DMS53 (cell line): ENCODE measurements around the gene TSGA10IP.

Source experiments
- DNase-seq: peaks from one replicate; lab custom pipeline; 2025; lab: John Stamatoyannopoulos, UW

TSGA10IP gene

DNA sequence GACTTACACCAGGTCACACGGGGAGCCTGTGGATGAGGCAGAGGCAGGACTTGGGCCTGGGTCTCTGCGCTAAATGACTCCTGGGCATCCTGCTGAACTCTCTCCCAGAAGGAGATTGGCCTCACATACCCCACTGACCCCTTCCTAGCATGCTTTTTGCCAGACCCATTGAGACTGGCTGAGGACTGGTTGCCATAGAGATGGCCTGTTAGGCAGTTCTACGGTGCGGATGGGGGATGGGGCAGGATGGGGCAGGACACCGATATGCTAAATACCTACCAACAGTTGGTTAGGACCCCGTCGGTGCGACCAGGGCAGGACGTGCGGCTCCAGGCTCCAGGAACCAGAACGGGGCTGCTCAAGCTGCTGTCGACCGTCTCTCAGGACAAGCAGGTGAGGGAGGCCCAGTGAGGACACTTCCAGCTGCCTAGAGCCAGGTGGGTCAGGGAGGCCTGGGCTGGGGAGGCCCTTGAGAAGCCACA, at the start of gene TSGA10IP:
TSGA10IP (plus strand) TSS at position 51 of the 482 bp plus-strand sequence; CDS start at position 247, 196 bp downstream.
- DNase-seq = no peak

- DNase-seq = no peak
Observed at GRCh38 chr11:65895482-65895981, 49.7 kb upstream of the TSGA10IP start.

DNA sequence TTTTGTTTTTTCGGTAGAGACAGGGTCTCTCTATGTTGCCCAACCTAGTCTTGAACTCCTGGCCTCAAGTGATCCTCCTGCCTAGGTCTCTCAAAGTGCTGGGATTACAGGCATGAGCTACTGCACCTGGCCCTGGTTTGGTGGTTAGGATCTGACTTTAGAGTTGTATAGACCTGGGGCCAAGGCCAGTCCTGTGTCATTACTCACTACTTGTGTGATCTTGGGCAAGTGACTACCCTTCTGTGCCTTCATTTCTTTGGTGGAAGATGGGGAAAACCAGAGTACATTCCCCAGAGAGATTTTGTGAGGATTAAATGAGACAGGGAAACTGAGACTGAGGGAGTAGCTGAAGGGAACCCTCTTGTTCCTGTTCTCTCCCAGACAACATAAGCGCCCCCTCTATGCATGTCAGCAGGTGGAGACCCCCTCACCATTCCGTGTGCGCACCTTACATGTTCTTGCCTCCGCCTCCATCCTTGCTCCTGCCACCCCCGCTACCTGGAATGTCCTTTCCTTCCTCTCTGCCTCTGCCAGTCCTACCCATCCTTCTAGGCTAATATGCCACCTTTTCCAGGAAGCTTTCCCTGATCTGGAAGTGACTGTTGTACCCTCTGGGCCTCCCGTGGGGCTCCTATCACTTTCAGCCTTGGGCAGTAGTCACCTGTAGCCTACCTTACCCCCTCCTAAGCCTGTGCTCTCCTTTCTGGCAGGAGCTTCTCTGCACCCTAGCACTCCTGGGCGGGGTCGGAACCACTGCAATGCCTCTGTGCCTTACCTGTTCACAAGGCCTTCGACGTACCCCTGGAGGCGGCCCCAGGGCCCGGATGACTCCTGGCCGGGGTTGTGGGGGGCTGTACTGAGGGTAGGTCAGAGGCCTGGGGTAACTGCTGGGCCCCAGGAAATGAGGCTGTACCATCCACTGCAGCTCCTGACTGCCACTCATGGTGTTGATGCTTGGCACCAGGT, 49.0 kb upstream of the TSGA10IP start:
- no peak for DNase-seq

DNA sequence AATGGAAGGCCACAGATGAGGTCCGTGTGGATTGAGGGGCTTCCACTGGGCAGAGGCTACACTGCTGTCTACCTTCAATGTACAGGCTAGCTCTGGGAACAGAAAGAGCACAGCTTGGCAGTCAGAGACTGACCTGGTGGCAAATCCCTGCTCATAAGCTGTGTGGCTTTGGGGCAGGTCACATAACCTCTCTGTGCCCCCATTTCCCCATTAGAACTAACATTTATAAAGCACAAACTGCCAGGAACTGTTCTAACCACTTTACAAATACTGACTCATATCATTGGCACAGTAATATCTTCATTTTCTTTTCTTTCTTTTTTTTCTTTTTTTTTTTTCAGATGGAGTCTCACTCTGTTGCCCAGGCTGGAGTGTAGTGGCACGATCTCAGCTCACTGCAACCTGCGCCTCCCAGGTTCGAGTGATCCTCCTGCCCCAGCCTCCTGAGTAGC, 48.2 kb upstream of the TSGA10IP start:
- DNase-seq = no peak

DNA sequence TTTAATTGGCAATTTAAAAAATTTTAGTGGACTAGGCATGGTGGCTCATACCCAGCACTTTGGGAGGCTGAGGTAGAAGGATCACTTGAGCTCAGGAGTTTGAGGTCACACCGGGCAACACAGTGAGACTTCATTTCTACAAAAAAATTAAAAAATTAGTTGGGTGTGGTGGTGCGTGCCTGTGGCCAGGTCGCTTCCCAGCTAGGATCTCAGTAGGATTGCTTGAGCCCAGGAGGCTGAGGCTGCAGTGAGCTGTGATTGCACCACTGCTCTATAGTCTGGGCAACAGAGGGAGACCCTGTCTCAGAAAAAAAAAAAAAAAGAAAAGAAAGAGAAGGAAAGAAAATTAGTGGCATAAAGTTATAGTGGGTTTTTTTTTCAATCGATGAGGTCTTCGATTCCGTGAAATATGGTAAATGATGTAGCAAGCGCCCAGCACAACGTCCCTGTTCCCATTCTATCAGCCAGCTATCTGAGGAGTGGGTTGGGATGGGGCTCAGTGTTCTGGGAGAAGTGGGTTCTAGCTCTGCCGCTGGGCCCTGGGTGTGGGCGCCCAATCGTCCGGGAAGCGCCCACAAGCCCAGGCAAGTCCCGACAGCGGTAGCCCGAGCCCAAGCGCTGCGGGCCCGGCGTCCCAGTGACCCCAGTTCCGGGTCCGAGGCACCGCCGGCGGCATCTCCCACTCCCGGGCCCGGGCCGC, 46.5 kb upstream of the TSGA10IP start:
- no peak for DNase-seq

- DNase-seq = peak; percentile 88
Observed at GRCh38 chr11:65899356-65900124, 45.7 kb upstream of the TSGA10IP start.

DNA sequence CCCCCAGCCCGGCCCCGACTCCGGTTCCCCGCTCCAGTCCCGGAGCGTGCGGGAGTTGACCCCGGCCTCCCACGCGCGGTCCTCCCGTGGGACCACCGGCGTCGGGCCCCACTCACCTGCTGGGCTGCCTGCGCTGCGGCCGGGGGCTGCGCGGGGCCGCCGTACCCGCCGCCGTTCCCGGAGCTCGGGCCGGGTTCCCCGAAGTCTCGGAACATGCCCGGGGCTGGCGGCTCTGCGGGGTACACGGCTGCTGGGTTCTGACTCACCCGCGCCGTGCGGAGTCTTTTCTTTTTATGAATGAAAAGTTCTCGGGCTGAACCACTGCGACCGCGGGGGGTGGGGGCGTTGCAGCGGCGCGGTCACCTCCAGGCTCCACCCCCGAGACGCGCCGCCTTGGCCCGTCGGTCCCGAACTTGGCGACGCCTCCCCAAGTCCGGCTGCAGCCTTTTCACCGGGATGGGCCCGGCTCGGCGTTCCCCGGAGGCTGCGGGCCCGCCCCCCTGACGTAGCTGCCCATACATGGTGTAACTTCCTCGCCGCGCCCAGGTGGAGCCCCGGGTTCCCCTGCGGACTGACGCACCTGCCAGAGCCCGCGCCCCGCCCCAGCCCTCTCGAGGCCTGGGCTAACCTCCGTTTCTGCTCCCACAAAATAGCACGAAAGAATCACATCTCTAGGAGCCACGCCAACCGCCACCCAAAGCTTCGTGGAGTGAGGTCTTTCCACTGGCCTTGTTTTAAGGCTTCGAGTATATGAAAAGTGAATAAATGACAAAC, 45.0 kb upstream of the TSGA10IP start, which contains the start of gene FOSL1:
FOSL1 (minus strand) TSS at position 264 of the 774 bp plus-strand sequence; CDS start at position 215, 49 bp downstream.
- DNase-seq = peak; percentile 98

- DNase-seq = no peak
Observed at GRCh38 chr11:65900899-65901180, 44.4 kb upstream of the TSGA10IP start.

- no peak for DNase-seq
Observed at GRCh38 chr11:65903068-65903481, 42.2 kb upstream of the TSGA10IP start.

DNA sequence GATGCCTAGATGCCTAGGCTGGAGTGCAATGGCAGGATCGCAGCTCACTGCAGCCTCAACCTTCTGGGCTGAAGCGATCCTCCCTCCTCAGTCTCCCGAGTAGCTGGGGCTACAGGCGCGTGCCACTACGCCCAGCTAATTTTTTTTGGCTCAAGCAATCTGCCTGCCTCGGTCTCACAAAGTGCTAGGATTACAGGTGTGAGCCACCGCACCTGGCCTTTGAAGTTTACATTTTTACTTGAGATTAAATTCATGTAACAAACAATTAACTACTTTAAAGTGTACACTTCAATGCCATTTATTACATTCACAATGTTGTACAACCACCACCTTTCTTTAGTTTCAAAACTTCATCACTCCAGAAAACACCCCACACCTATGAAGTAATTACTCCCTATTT, 41.6 kb upstream of the TSGA10IP start:
- no peak for DNase-seq

DNA sequence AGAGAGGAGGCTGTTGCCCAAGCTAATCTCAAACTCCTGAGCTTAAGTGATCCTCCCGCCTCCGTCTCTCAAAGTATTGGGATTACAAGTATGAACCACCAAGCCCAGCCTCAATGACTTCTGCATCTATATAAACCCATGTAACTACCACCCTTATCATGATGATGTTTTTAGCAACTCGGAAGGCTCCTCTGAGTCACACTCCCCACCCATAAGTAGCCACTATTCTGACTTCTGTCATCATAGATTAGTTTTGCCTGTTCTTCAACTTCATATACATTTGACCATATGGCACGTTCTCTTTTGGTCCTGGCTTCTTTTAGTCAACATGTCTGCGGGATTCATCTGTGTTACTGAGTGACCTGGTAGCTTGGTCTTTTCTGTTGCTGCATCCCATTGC, 38.7 kb upstream of the TSGA10IP start:
- DNase-seq = no peak

GRCh38 chr11:65907878-65908277, 37.4 kb upstream of the TSGA10IP start:
- no peak for DNase-seq

DNA sequence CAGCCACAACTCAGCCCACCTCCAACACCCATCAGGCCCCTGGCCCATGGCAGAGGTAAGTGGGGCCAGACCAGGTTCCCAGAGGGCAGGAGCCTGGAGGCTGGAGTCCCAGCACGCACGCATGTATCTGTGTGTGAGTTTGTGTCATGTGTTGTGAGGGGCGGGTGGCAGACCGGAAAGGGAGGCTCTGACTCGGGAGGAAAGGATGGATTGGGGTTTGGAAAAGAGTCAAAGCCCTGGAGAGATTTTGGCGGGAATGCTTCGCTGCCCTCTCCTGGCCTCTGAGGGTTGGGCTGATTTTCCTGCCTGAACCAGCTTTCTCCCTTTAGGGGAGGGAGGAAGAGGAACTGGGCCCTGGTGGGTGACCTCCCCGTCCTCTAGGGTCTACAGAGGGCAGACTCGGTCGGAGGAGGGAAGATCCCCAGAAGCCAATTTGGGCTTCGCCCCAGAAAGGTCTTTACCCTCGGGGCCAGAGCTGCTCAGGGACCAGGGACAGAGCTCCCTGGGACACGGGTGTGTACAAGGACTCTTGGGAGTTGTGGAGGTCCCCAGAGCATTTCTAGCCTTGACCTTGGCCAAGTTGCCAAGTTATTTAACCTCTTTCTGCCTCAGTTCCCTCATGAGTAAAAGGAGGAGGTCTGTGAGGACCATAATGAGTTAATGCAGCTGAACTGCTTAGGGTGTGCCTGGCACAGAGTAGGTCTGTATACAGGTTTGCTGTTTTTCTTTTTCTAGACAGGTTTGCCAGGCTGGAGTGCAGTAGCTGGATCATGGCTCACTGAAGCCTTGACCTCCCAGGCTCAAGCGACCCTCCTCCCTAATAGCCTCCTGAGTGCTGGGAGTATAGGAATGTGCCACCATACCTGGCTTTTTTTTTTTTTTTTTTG, 33.4 kb upstream of the TSGA10IP start:
- peak; percentile 74 for DNase-seq

GRCh38 chr11:65912845-65913244, 32.4 kb upstream of the TSGA10IP start:
- DNase-seq = no peak

GRCh38 chr11:65915101-65915820, 30.0 kb upstream of the TSGA10IP start:
- DNase-seq = no peak

- DNase-seq = no peak
Observed at GRCh38 chr11:65915821-65916251, 29.4 kb upstream of the TSGA10IP start.

GRCh38 chr11:65916391-65916790, 28.9 kb upstream of the TSGA10IP start:
- no peak for DNase-seq

GRCh38 chr11:65917077-65917433, 28.2 kb upstream of the TSGA10IP start:
- DNase-seq = no peak

GRCh38 chr11:65917434-65918210, 27.7 kb upstream of the TSGA10IP start:
- no peak for DNase-seq
